BE2C (cell line): Measurements from ENCODE around the gene ATG16L1.

Source experiments
- DNase-seq: peaks from one replicate; pipeline ENCODE4 v3.0.0-alpha.2; 2020
- H3K27me3 ChIP-seq: fragments of 250-450 bp; sonication (Bioruptor Pico); 2 replicates; pipeline ENCODE4 v1.5.1; 2020; ENCODE audit warnings: mild to moderate bottlenecking
- H3K36me3 ChIP-seq: fragments of 250-450 bp; sonication (Bioruptor Pico); 2 replicates; pipeline ENCODE4 v1.5.1; 2020; ENCODE audit warnings: mild to moderate bottlenecking
- H3K4me1 ChIP-seq: fragments of 250-450 bp; sonication (Bioruptor Pico); 2 replicates; pipeline ENCODE4 v1.5.1; 2020
- H3K4me3 ChIP-seq: 2 replicates; pipeline ENCODE4 v1.5.1; 2011; ENCODE audit warnings: low read depth, low read length
- H3K9me3 ChIP-seq: fragments of 250-450 bp; sonication (Bioruptor Pico); 2 replicates; pipeline ENCODE4 v1.5.1; 2020
- TF ChIP-seq, protein P1 (sequence below): IDR thresholded peaks from 2 replicates; pipeline ENCODE4 v1.5.1; 2012; ENCODE audit warnings: mild to moderate bottlenecking, low read depth, low read length

ATG16L1 gene

DNA sequence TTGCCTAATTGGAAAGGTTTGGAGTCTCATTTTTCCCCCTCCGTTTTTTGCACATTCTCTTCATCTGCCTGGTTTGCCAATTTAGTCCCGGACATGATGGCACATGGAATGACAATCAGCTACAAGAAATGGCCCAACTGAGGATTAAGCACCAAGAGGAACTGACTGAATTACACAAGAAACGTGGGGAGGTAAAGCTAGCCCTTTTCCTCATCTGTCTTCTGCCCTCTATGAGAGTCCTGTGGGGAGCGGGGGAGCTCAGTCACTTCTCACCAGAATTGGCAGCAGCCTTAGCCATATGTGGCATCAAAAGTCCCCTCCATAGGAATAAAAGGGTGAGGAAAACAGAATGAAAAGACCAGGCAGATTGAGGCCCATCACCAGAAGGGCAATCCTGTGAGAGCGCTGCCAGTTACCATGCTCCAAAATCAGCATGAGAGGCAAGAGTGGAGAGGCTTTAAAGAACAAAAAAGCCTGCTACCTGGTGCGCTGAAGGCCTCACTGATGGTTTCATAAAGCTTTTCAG lies 11.6 kb downstream of the ATG16L1 start:
- Histone ChIP-seq H3K9me3 (no peaks in the 10 kb centered on the region), H3K27me3 (no peaks in the 10 kb centered on the region), H3K36me3 (peaks cover 90% of the 10 kb centered on the region), H3K4me3 (no peak overlapping the region), H3K4me1 (no peaks in the 10 kb centered on the region)
- TF ChIP-seq, protein P1, sequence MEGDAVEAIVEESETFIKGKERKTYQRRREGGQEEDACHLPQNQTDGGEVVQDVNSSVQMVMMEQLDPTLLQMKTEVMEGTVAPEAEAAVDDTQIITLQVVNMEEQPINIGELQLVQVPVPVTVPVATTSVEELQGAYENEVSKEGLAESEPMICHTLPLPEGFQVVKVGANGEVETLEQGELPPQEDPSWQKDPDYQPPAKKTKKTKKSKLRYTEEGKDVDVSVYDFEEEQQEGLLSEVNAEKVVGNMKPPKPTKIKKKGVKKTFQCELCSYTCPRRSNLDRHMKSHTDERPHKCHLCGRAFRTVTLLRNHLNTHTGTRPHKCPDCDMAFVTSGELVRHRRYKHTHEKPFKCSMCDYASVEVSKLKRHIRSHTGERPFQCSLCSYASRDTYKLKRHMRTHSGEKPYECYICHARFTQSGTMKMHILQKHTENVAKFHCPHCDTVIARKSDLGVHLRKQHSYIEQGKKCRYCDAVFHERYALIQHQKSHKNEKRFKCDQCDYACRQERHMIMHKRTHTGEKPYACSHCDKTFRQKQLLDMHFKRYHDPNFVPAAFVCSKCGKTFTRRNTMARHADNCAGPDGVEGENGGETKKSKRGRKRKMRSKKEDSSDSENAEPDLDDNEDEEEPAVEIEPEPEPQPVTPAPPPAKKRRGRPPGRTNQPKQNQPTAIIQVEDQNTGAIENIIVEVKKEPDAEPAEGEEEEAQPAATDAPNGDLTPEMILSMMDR, result no peak
- no peak for DNase-seq

DNA sequence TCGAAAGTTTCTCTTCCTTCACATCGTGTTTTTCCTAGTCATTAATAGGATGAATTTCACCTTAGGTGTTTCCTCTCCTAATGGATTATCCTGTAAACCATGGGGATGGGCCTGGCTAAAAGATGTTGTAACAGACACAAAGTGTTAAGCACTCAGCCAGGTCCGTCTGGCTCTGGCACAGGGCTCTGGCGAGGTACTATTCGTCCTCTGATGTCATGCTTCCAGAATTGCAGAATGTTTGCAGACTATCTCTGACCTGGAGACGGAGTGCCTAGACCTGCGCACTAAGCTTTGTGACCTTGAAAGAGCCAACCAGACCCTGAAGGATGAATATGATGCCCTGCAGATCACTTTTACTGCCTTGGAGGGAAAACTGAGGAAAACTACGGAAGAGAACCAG lies 13.2 kb downstream of the ATG16L1 start:
- no peaks in the 10 kb centered on the region for H3K27me3 ChIP-seq
- H3K36me3 ChIP-seq, result peaks cover 91% of the 10 kb centered on the region
- no peak overlapping the region for H3K4me3 ChIP-seq
- TF ChIP-seq, protein P1, result no peak
- DNase-seq, result no peak
- H3K4me1 ChIP-seq, result no peaks in the 10 kb centered on the region
- H3K9me3 ChIP-seq, result no peaks in the 10 kb centered on the region

DNA sequence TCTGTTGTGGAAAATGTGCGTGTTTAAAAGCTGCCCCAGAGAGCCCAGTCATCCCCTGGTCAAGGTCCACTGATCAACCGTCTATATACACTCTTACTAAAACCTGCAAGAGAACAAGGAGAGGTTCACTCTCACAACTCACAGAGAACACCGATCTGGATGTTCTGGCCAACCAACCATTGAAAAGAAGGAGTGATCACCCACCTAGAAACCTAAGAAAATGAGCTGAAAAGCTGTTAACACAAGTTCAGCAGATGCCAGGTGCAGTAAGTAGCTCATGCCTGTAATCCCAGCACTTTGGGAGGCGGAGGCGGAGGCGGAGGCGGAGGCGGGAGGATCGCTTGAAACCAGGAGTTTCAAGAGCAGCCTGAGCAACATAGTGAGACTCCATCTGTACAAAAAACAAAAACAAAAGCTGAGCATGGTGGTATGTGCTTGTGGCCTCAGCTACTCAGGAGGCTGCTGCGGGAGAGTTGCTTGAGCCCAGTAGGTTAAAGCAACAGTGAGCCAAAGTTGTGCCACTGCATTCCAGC lies 14.5 kb downstream of the ATG16L1 start:
- Histone ChIP-seq H3K4me1 (no peaks in the 10 kb centered on the region), H3K9me3 (no peaks in the 10 kb centered on the region), H3K4me3 (no peak overlapping the region), H3K27me3 (no peaks in the 10 kb centered on the region), H3K36me3 (peaks cover 86% of the 10 kb centered on the region)
- TF ChIP-seq, protein P1, result no peak
- DNase-seq, result no peak

DNA sequence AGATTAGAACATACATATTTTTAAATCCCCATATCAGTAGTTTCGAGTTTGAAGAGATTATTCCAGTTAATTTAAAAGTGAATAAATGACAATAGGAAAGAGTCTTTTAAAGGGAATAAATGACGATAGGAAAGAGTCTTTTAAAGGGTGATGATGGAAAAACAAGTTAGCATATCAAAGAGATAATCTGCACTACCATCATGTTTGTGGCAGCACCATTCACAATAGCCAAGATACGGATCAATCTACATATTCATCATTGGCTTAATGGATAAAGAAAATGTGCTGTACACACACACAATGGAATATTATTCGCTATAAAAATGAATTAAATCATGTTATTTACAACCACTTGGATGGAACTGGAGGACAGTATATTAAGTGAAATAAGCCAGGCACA lies 15.0 kb downstream of the ATG16L1 start:
- H3K36me3 ChIP-seq, result peaks cover 86% of the 10 kb centered on the region
- no peaks in the 10 kb centered on the region for H3K4me1 ChIP-seq
- TF ChIP-seq, protein P1, result no peak
- H3K4me3 ChIP-seq, result no peak overlapping the region
- DNase-seq, result no peak
- no peaks in the 10 kb centered on the region for H3K9me3 ChIP-seq
- no peaks in the 10 kb centered on the region for H3K27me3 ChIP-seq

DNA sequence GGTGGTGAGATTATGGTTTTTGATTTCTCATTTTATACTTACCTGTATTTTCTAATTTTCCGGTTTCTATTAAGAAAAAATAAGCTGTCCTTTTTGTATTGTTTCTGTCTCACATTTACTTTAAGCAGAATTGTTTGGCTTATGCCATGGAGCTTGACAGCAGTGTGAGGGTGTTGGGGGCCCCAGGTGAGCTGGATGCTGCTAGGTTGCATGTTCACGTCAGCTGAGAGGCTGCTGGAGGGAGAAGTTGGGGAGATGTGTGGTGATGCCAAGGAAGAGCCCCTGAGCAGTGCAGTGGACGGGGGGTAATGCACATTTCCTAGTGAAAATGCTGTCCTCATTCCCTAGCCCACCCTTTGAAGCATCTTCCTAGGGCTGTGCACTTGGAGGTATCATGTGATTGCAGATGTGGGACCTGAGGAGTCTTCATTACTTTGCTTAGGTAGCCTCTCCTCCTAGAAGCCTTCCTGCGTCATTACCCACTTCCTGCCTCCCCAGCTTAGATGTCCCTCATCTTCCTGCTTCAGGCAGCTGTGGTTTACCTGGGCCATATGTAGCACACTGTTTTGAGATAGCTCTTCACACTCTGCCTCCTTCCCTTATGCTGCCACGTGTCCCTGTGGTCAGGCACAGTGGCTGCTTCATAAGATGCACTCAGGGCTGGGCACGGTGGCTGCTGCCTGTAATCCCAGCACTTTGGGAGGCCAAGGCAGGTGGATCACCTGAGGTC lies 16.2 kb downstream of the ATG16L1 start:
- peaks cover 86% of the 10 kb centered on the region for H3K36me3 ChIP-seq
- H3K4me3 ChIP-seq, result no peak overlapping the region
- TF ChIP-seq, protein P1, result no peak

DNA sequence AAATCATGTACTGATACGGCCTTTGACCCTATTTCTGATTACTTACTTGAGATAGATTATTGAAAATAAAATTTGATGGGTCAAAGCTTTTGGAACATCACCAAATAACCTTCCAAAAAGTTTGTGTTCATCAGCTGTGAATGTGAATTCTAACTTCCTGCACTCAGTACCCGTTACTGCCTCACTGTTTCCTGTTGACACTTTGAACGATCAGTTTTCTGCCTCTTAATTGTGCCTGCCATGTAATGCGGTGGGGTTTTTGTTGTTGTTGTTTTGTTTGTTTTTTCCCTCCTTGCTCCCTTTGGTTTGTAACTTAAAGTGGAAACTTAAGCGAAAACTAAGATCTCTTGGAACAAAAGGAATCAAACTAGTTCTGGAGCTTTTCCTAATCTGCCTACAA lies 18.9 kb downstream of the ATG16L1 start:
- no peak for DNase-seq
- H3K4me3 ChIP-seq, result no peak overlapping the region
- no peaks in the 10 kb centered on the region for H3K4me1 ChIP-seq
- TF ChIP-seq, protein P1, result no peak
- H3K27me3 ChIP-seq, result no peaks in the 10 kb centered on the region
- H3K36me3 ChIP-seq, result peaks cover 87% of the 10 kb centered on the region
- H3K9me3 ChIP-seq, result no peaks in the 10 kb centered on the region

More for the DNA sequence above, 16.2 kb downstream of the ATG16L1 start:
- Histone ChIP-seq H3K27me3 (no peaks in the 10 kb centered on the region), H3K9me3 (no peaks in the 10 kb centered on the region), H3K4me1 (no peaks in the 10 kb centered on the region)
- no peak for DNase-seq
